NCI-H1105 treated with DMSO at 0.1 percent for 48 hours (cell line): ENCODE data around the gene KATNB1.
"Not testable (repeated sequence)": the region's sequence is repeated elsewhere in the genome, so short reads cannot be mapped to it uniquely, and the experiment has no call there.

Source experiments
- DNase-seq: peaks from one replicate; lab custom pipeline; 2025; lab: John Stamatoyannopoulos, UW

KATNB1 gene

GRCh38 chr16:57743458-57743857 lies 7.9 kb downstream of the KATNB1 start:
- DNase-seq, result no peak

DNA sequence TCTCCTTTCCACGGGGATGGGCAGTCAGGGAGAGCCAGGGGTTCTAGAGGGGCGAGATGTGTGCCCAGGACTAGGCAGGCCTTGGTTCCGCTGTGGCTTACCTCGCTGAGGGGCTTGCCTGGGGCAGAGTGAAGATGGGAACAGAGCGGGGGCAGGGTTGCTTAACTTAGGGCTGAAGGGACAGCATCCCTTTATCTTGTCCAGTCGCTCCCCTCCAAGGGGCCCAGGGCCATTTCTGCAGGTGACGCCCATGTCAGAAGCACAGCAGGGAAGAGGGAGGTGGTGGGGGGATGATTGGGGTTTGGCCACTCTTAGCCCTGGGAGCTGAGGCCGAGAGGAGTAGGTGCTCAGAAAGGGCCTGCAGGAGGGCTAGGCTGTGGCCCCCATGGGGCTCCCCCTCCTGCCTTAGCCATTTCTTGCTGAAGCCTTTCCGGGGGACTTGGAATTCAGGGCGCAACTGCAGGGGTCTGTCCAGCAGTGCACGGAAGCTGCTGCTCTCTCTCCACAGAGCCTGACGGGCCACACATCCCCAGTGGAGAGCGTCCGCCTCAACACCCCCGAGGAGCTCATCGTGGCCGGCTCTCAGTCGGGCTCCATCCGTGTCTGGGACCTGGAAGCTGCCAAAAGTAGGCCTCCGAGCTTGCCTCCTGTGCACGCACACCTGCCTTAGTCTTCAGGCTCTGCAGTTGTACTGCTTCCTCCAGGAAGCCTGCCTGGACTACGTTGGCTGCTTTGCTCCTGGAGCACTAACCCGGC lies 8.5 kb downstream of the KATNB1 start:
- no peak for DNase-seq

DNA sequence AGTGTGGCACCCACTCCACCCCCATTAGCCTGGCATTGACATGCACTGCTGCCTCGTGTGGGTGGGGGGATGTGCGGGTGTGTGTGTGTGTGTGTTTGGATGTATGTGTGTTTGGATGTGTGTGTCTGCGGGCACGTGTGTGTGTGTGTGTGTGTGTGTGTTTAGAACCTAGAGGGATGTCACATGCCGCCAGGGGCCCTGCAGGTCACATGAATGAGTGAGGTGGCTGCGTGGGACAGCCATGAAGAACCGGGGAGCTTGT lies 9.0 kb downstream of the KATNB1 start:
- DNase-seq, result no peak

DNA sequence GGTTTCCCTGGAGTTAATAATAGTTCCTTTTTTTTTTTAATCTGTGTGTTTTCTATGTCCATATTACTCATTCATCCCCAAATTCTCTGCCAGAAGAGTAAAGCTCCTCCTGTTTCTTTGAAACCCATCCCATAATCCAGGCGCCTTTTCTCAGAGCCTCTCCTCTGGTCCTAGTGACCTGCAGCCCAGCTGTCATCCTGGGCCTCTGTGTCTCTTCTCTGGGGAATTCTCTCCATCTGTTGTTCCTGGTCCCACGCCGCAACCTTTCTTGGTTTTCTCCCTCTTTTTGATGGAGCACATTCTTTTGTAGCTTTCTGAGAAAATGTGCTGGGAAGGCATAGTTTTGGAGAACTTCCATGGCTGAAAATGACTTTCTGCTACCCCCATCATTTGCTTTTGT lies 10.2 kb downstream of the KATNB1 start:
- DNase-seq, result no peak

DNA sequence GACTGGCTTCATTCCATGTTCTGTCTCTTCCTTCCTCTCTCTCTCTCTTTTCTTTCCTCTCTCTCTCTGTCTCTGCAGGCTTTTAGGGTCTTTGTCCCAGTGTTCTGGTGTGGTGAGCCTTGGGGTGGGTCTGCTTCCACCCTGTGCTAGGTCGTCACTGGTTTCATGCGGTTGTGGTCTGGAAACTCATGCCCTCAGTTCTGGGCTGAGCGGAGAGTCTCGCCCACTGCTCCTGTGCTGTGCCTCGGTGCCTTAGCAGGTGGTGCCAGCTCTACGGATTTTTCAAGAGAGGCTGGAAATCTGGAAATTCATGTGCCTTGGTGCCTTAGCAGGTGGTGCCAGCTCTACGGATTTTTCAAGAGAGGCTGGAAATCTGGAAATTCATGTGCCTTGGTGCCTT lies 10.7 kb downstream of the KATNB1 start:
- not testable (repeated sequence) for DNase-seq

GRCh38 chr16:57747091-57747490 lies 11.5 kb downstream of the KATNB1 start:
- DNase-seq, result no peak

DNA sequence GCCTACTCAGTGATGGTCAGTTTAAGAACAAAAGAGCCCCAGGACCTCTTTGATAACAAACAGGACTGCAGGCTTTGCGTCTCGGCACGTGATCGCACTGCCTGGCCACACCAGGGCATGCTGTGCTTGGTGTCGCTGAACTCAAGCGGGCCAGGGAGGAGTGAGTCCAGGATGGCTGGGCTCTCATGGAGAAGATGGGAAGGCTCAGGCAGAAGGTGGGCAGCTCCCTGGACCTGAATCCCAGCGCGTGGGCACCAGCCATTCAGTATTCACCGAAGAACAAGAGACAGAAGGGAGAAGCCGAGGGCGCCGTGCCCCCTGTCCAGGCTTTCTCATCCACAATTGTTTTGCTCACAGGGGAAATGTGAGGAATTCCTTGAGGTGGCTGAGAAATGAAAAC lies 11.9 kb downstream of the KATNB1 start:
- DNase-seq, result no peak

DNA sequence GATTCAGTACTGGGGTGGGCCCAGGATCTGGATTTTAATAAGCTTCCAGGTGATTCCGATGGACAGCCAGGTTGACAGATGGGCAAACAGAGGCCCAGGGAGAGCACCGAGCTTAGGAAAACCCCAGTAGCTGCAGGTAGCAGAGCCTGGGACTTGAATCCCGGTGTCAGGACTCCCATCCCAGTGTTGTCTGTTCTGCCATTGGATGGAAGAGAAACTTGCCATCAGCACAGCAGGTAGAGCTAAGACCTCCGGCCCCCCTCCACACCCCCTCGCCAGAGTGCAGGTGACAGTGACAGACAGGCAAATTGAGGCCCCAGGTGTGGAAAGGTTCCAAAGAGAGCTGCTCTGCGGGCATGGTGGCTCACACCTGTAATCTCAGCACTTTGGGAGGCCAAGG lies 12.4 kb downstream of the KATNB1 start:
- DNase-seq, result no peak

DNA sequence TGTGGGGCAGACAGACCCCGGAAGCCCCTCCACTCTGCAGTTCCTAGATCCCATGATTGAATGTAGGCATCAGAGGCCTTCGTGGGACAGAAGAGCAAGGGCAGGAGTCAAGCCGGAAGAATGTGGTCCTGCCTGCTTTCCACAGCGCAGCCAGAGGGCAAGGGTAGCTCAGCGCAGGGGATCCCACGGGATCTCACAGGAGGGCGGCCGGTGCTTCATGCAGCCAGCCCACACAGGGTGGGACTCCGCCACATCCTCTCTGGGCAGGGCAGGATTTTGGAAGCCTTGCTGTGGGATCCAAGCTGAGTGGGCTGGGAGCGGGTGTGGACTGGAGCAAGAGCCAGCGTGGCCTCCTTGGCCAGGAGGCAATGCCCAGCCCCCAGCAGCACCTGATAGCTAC lies 13.0 kb downstream of the KATNB1 start:
- no peak for DNase-seq

GRCh38 chr16:57749101-57749692 lies 13.6 kb downstream of the KATNB1 start:
- DNase-seq, result no peak

GRCh38 chr16:57749856-57750452 lies 14.4 kb downstream of the KATNB1 start:
- no peak for DNase-seq

DNA sequence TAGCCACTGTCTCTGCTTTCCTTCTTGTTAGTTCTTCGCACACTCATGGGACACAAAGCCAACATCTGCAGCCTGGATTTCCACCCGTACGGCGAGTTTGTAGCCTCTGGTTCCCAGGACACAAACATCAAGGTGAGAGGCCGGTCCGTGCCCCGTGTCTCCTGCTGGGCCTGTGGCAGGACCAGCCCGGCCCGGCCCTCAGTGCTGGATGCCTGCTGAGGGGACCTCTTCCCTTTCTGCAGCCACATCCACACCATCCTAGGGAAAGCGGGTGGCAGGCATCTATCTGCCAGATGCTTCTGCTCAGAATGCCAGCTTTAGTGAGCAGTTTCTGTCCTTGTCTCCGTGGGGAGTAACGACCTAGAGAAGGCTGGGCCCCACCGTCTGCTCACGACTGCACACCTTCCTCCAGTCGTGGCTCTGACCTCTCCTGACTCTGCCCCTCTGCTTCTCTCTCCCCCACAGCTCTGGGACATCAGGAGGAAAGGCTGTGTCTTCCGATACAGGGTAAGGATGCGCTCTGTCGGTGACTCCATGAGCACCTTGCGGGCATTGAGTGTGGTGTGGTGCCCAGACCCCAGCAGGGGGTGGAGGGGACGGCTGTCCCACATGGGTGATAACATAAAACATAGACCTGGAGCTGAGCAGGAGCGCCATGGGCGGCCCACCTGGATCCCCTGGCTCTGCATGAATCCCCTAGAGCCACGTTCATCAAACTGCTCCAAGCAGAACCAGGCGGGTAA lies 15.4 kb downstream of the KATNB1 start:
- DNase-seq, result no peak

- no peak for DNase-seq
These were observed 16.1 kb downstream of the KATNB1 start for GRCh38 chr16:57751539-57752202.

- DNase-seq, result no peak
These were observed 16.6 kb downstream of the KATNB1 start for GRCh38 chr16:57752203-57752580.

GRCh38 chr16:57752581-57753447 lies 17.2 kb downstream of the KATNB1 start:
- no peak for DNase-seq

GRCh38 chr16:57753448-57754353 lies 18.1 kb downstream of the KATNB1 start:
- DNase-seq, result no peak

- DNase-seq, result no peak
These were observed 18.9 kb downstream of the KATNB1 start for GRCh38 chr16:57754354-57755060.

GRCh38 chr16:57755061-57755684 lies 19.6 kb downstream of the KATNB1 start:
- DNase-seq, result no peak

DNA sequence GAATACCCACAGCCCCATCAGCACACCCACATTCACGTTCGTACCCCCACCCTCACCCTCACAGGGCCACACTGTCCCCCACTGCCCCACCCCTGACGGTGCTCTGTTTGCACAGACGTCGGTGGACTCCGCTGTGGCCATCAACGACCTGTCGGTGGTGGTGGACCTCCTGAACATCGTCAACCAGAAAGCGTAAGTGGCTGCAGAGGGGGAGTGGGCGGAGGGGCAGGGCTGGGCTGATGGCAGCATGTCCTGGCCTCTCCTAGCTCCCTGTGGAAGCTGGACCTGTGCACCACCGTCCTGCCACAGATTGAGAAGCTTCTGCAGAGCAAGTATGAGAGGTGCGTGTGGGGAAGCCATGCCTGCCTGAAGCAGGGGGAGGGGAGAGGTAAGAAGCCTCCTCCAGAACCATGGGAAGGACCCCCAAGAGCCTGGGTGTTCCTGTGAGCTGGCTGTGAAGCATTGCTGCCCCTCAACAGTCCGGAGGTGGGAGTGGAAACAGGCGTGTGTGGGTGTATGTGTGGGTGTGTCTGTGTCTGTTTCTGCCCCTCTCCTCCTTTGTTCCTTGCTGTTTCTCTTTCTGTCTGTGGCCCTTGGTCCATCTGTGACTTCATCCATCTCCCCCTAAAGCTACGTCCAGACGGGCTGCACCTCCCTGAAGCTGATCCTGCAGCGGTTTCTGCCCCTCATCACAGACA lies 20.3 kb downstream of the KATNB1 start:
- DNase-seq, result no peak
